Right renal cortex interstitium (tissue), 3 donors: ENCODE results near the gene NRXN3. TPM values are rescaled to one million over a fixed set of nuclear protein-coding genes. Genes with fewer than 3 reads are reported as not detected.

Source experiments
- DNase-seq, 3 donors: peaks; one replicate each; pipeline ENCODE4 v3.0.0-alpha.2; 2013; ENCODE audit warnings: low read depth in 3 of 3, low spot score in 2 of 3
- polyA plus RNA-seq, 3 donors: library from polyadenylated mRNA; unstranded; fragments of 120-200 nt; gene quantifications; one replicate each; pipeline ENCODE4 v1.2.1, GENCODE V29; 2013; ENCODE audit not compliant: insufficient read length in 3 of 3

Gene NRXN3
- polyA plus RNA-seq, 3 donors, result 5.6 to 6.7 (median 5.9) TPM

GRCh38 chr14:78690836-78691235 is 520.7 kb downstream of the NRXN3 start:
- DNase-seq, result no peak

- DNase-seq, result no peak
Measured at GRCh38 chr14:78697341-78697740, 527.2 kb downstream of the NRXN3 start.

GRCh38 chr14:78698991-78699390 is 528.8 kb downstream of the NRXN3 start:
- DNase-seq, result no peak

- DNase-seq, result no peak
Measured at GRCh38 chr14:78700236-78700635, 530.1 kb downstream of the NRXN3 start.

GRCh38 chr14:78701246-78701645 is 531.1 kb downstream of the NRXN3 start:
- DNase-seq, result no peak

- DNase-seq, result no peak
Measured at GRCh38 chr14:78704965-78705364, 534.8 kb downstream of the NRXN3 start.

GRCh38 chr14:78705989-78706388 is 535.8 kb downstream of the NRXN3 start:
- DNase-seq, result no peak

- DNase-seq, result no peak
Measured at GRCh38 chr14:78709795-78710557, 539.8 kb downstream of the NRXN3 start.

GRCh38 chr14:78710963-78711362 is 540.8 kb downstream of the NRXN3 start:
- no peak for DNase-seq

GRCh38 chr14:78713716-78714115 is 543.5 kb downstream of the NRXN3 start:
- no peak for DNase-seq

- DNase-seq, result no peak
Measured at GRCh38 chr14:78714711-78715110, 544.5 kb downstream of the NRXN3 start.

GRCh38 chr14:78721756-78722480 is 551.7 kb downstream of the NRXN3 start:
- no peak for DNase-seq

- DNase-seq, result no peak
Measured at GRCh38 chr14:78725086-78725485, 554.9 kb downstream of the NRXN3 start.

- no peak for DNase-seq
Measured at GRCh38 chr14:78737116-78737515, 566.9 kb downstream of the NRXN3 start.

GRCh38 chr14:78737601-78738000 is 567.4 kb downstream of the NRXN3 start:
- DNase-seq, result no peak

- DNase-seq, result no peak
Measured at GRCh38 chr14:78746086-78746595, 576.0 kb downstream of the NRXN3 start.

GRCh38 chr14:78747813-78748212 is 577.6 kb downstream of the NRXN3 start:
- DNase-seq, result no peak

GRCh38 chr14:78752518-78753188 is 582.5 kb downstream of the NRXN3 start:
- DNase-seq, result no peak

- DNase-seq, result no peak
Measured at GRCh38 chr14:78754059-78754458, 583.9 kb downstream of the NRXN3 start.

- DNase-seq, result peak in 1 of 3 donors; percentile 10
Measured at GRCh38 chr14:78758333-78758732, 588.2 kb downstream of the NRXN3 start.

GRCh38 chr14:78762331-78762730 is 592.2 kb downstream of the NRXN3 start:
- DNase-seq, result no peak
